Skeletal muscle satellite cell (primary cell): ENCODE results near the gene RAB39A.
"Not testable (repeated sequence)": the region's sequence is repeated elsewhere in the genome, so short reads cannot be mapped to it uniquely, and the experiment has no call there.

Experiments
- H3K27me3 ChIP-seq: 2 replicates; pipeline ENCODE4 v1.7.0; 2013; ENCODE audit warnings: low read length; ENCODE audit not compliant: control insufficient read depth, insufficient read depth
- H3K36me3 ChIP-seq: 2 replicates; pipeline ENCODE4 v1.7.0; 2013; ENCODE audit warnings: mild to moderate bottlenecking, control low read depth, low read length; ENCODE audit not compliant: insufficient read depth
- H3K4me1 ChIP-seq: 2 replicates; pipeline ENCODE4 v1.7.0; 2013; ENCODE audit warnings: low read length; ENCODE audit not compliant: control insufficient read depth, insufficient read depth
- H3K4me2 ChIP-seq: 2 replicates; pipeline ENCODE4 v1.7.0; 2013; ENCODE audit warnings: mild to moderate bottlenecking, low read length
- H3K4me3 ChIP-seq: 2 replicates; pipeline ENCODE4 v1.7.0; 2013; ENCODE audit warnings: low read length
- H3K9ac ChIP-seq: 2 replicates; pipeline ENCODE4 v1.7.0; 2013; ENCODE audit warnings: mild to moderate bottlenecking, low read depth, low read length, moderate library complexity
- H3K9me3 ChIP-seq: replicated peaks from 2 replicates; pipeline ENCODE4 v1.7.0; 2013; ENCODE audit warnings: mild to moderate bottlenecking, control low read depth, low read length

Gene RAB39A

GRCh38 chr11:107927559-107927958, 689 bp upstream of the RAB39A start:
- Histone ChIP-seq H3K27me3 (peaks cover 26% of the 10 kb centered on the region), H3K36me3 (no peaks in the 10 kb centered on the region), H3K9ac (no peak overlapping the region), H3K4me2 (peak overlapping the region; percentile 71), H3K4me1 (peaks cover 7% of the 10 kb centered on the region), H3K4me3 (peak overlapping the region; percentile 47), H3K9me3 (no peaks in the 10 kb centered on the region)

- Histone ChIP-seq H3K4me3 (peak overlapping the region; percentile 61), H3K27me3 (peaks cover 19% of the 10 kb centered on the region), H3K4me2 (peak overlapping the region; percentile 85), H3K36me3 (no peaks in the 10 kb centered on the region), H3K9ac (no peak overlapping the region), H3K9me3 (no peaks in the 10 kb centered on the region), H3K4me1 (peaks cover 7% of the 10 kb centered on the region)
These were observed 689 bp downstream of the RAB39A start for GRCh38 chr11:107928767-107929507.

- no peak overlapping the region for H3K4me3 ChIP-seq
- H3K27me3 ChIP-seq: peaks cover 19% of the 10 kb centered on the region
- H3K9me3 ChIP-seq: no peaks in the 10 kb centered on the region
- no peaks in the 10 kb centered on the region for H3K36me3 ChIP-seq
- no peak overlapping the region for H3K9ac ChIP-seq
- H3K4me1 ChIP-seq: peaks cover 7% of the 10 kb centered on the region
- no peak overlapping the region for H3K4me2 ChIP-seq
These were observed 1.5 kb downstream of the RAB39A start for GRCh38 chr11:107929611-107930200.

- Histone ChIP-seq H3K36me3 (no peaks in the 10 kb centered on the region), H3K4me3 (no peak overlapping the region), H3K4me2 (no peak overlapping the region), H3K27me3 (peaks cover 19% of the 10 kb centered on the region), H3K9me3 (no peaks in the 10 kb centered on the region), H3K4me1 (peaks cover 7% of the 10 kb centered on the region), H3K9ac (no peak overlapping the region)
These were observed 3.0 kb downstream of the RAB39A start for GRCh38 chr11:107931206-107931605.

GRCh38 chr11:107947904-107948303, 19.7 kb downstream of the RAB39A start:
- Histone ChIP-seq H3K4me1 (no peaks in the 10 kb centered on the region), H3K9me3 (no peaks in the 10 kb centered on the region), H3K27me3 (no peaks in the 10 kb centered on the region), H3K4me3 (no peak overlapping the region), H3K36me3 (no peaks in the 10 kb centered on the region), H3K4me2 (no peak overlapping the region), H3K9ac (no peak overlapping the region)

- not testable (repeated sequence) for H3K36me3 ChIP-seq, H3K4me2 ChIP-seq, H3K27me3 ChIP-seq
These were observed 20.1 kb downstream of the RAB39A start for GRCh38 chr11:107948328-107948727.

GRCh38 chr11:107951155-107951554, 22.9 kb downstream of the RAB39A start:
- H3K4me3 ChIP-seq: no peak overlapping the region
- no peaks in the 10 kb centered on the region for H3K36me3 ChIP-seq
- H3K9me3 ChIP-seq: no peaks in the 10 kb centered on the region
- peaks cover under 1% of the 10 kb centered on the region for H3K27me3 ChIP-seq
- H3K4me2 ChIP-seq: no peak overlapping the region
- H3K4me1 ChIP-seq: no peaks in the 10 kb centered on the region
- H3K9ac ChIP-seq: no peak overlapping the region

More at GRCh38 chr11:107948328-107948727, 20.1 kb downstream of the RAB39A start:
- not testable (repeated sequence) for H3K9ac ChIP-seq, H3K4me3 ChIP-seq, H3K4me1 ChIP-seq, H3K9me3 ChIP-seq

GRCh38 chr11:107953446-107953845, 25.2 kb downstream of the RAB39A start:
- Histone ChIP-seq H3K27me3 (peaks cover 13% of the 10 kb centered on the region), H3K9ac (no peak overlapping the region), H3K9me3 (no peaks in the 10 kb centered on the region), H3K4me3 (no peak overlapping the region), H3K36me3 (no peaks in the 10 kb centered on the region), H3K4me1 (no peaks in the 10 kb centered on the region), H3K4me2 (no peak overlapping the region)

- Histone ChIP-seq H3K27me3 (peaks cover 27% of the 10 kb centered on the region), H3K36me3 (no peaks in the 10 kb centered on the region), H3K4me1 (no peaks in the 10 kb centered on the region), H3K9ac (no peak overlapping the region), H3K9me3 (no peaks in the 10 kb centered on the region), H3K4me2 (no peak overlapping the region), H3K4me3 (no peak overlapping the region)
These were observed 28.3 kb downstream of the RAB39A start for GRCh38 chr11:107956543-107956942.

- Histone ChIP-seq H3K9ac (no peak overlapping the region), H3K36me3 (no peaks in the 10 kb centered on the region), H3K9me3 (no peaks in the 10 kb centered on the region), H3K4me1 (no peaks in the 10 kb centered on the region), H3K27me3 (peaks cover 33% of the 10 kb centered on the region), H3K4me2 (no peak overlapping the region), H3K4me3 (no peak overlapping the region)
These were observed 28.9 kb downstream of the RAB39A start for GRCh38 chr11:107957109-107957588.

GRCh38 chr11:107961480-107961879, 33.2 kb downstream of the RAB39A start:
- no peaks in the 10 kb centered on the region for H3K4me1 ChIP-seq
- no peak overlapping the region for H3K4me2 ChIP-seq
- H3K27me3 ChIP-seq: peaks cover 38% of the 10 kb centered on the region
- no peaks in the 10 kb centered on the region for H3K9me3 ChIP-seq
- no peak overlapping the region for H3K4me3 ChIP-seq
- H3K36me3 ChIP-seq: no peaks in the 10 kb centered on the region
- no peak overlapping the region for H3K9ac ChIP-seq

- H3K9ac ChIP-seq: no peak overlapping the region
These were observed 33.9 kb downstream of the RAB39A start for GRCh38 chr11:107962181-107962580.

More at GRCh38 chr11:107962181-107962580, 33.9 kb downstream of the RAB39A start:
- Histone ChIP-seq H3K36me3 (no peaks in the 10 kb centered on the region), H3K4me1 (no peaks in the 10 kb centered on the region), H3K9me3 (no peaks in the 10 kb centered on the region), H3K4me2 (no peak overlapping the region), H3K27me3 (peaks cover 35% of the 10 kb centered on the region), H3K4me3 (no peak overlapping the region)
